Measurements from ENCODE around the gene CLCN6. TPM values are rescaled to one million over a fixed set of nuclear protein-coding genes. Genes with fewer than 3 reads are reported as not detected.
A peak's percentile ranks its signal among the peaks of the same experiment; 100 is the strongest.

Gene CLCN6
- total and polyA plus RNA-seq, 2 of the 13 experiments (the other 11 are each of a cell fraction or from before 2014, with no cell fraction given) = 14.9 to 19.3 TPM

GRCh38 chr1:11805422-11806306 lies at the start of gene CLCN6, which contains the start of gene MTHFR (continued):
- TF ChIP-seq UBTF (CRISPR knock-in tag; IDR thresholded peaks at IDR 0.05) (peak; percentile 94), ZNF263 (CRISPR knock-in tag; IDR thresholded peaks at IDR 0.05) (no peak; the same call in 1 of the 2 replicates), EHMT2 (IDR thresholded peaks at IDR 0.05; ENCODE audit: borderline replicate concordance, low read depth, low read length) (no peak), ZNF260 (CRISPR knock-in tag; IDR thresholded peaks at IDR 0.05; ENCODE audit: borderline replicate concordance, low read depth) (no peak), ZNF430 (CRISPR knock-in tag; IDR thresholded peaks at IDR 0.05) (peak; percentile 79), ZNF441 (CRISPR knock-in tag; IDR thresholded peaks at IDR 0.05; ENCODE audit: borderline replicate concordance) (peak; percentile 52; the same call in 1 of the 2 replicates), ZNF598 (CRISPR knock-in tag; IDR thresholded peaks at IDR 0.05; ENCODE audit: borderline replicate concordance) (no peak), ZFP90 (CRISPR knock-in tag; IDR thresholded peaks at IDR 0.05; ENCODE audit: borderline replicate concordance) (peak; percentile 73; the same call in 1 of the 2 replicates), GABPA (IDR thresholded peaks at IDR 0.05; ENCODE audit: low read depth, low read length) (peak; percentile 98), GABPA (CRISPR knock-in tag; IDR thresholded peaks at IDR 0.05; ENCODE audit: low read depth) (peak; percentile 93), PRMT3 (CRISPR knock-in tag; IDR thresholded peaks at IDR 0.05; ENCODE audit: borderline replicate concordance, low read depth) (no peak), HES4 (CRISPR knock-in tag; IDR thresholded peaks at IDR 0.05; ENCODE audit: borderline replicate concordance) (peak; percentile 70), TCF12 (IDR thresholded peaks at IDR 0.05) (no peak), TCF12 (CRISPR knock-in tag; IDR thresholded peaks at IDR 0.05) (peak; percentile 41; the same call in 1 of the 2 replicates), ZNF576 (CRISPR knock-in tag; IDR thresholded peaks at IDR 0.05) (no peak), ETV5 (CRISPR knock-in tag; IDR thresholded peaks at IDR 0.05; ENCODE audit: borderline replicate concordance) (peak; percentile 77; the same call in 1 of the 2 replicates), ZMAT3 (CRISPR knock-in tag; conservative IDR thresholded peaks at IDR 0.05) (peak; percentile 74; the same call in 1 of the 2 replicates), ZKSCAN8 (CRISPR knock-in tag; IDR thresholded peaks at IDR 0.05; ENCODE audit: borderline replicate concordance) (no peak), ARHGAP35 (CRISPR knock-in tag; IDR thresholded peaks at IDR 0.05; ENCODE audit: borderline replicate concordance) (peak; percentile 40; the same call in 1 of the 2 replicates), CEBPZ (IDR thresholded peaks at IDR 0.05; ENCODE audit: low read length) (no peak), KDM1A (CRISPR knock-in tag; IDR thresholded peaks at IDR 0.05) (no peak), CSRNP2 (CRISPR knock-in tag; conservative IDR thresholded peaks at IDR 0.05; ENCODE audit: low read depth) (no peak)

All from HepG2 (cell line).